Measurements from ENCODE around the gene MYH6. TPM values are rescaled to one million over a fixed set of nuclear protein-coding genes. Genes with fewer than 3 reads are reported as not detected.

Gene MYH6
- total RNA-seq, 1 donor from 2014 or later, result 1.2 TPM

GRCh38 chr14:23379366-23380196 lies 28.5 kb downstream of the MYH6 start:
- intact Hi-C loops (cut with micrococcal nuclease), result loop anchor here (1.0 kb wide), 3 partner anchors 51 to 259 kb away; no protein-coding TSS in a partner anchor

- intact Hi-C loops (cut with micrococcal nuclease), result no loop called here
These were observed 29.4 kb downstream of the MYH6 start for GRCh38 chr14:23378612-23379220.

- intact Hi-C loops (cut with micrococcal nuclease), result no loop called here
These were observed 30.2 kb downstream of the MYH6 start for GRCh38 chr14:23377573-23378563.

- intact Hi-C loops (cut with micrococcal nuclease), result no loop called here
These were observed 30.9 kb downstream of the MYH6 start for GRCh38 chr14:23377198-23377550.

GRCh38 chr14:23376482-23377197 lies 31.4 kb downstream of the MYH6 start, which contains the start of gene CMTM5:
TSS of gene CMTM5 (plus strand) at chr14:23377046. CDS start at chr14:23377252, 206 bp downstream.
- intact Hi-C loops (cut with micrococcal nuclease), result no loop called here

GRCh38 chr14:23375527-23376251 lies 32.4 kb downstream of the MYH6 start:
- intact Hi-C loops (cut with micrococcal nuclease), result no loop called here

GRCh38 chr14:23373041-23373440 lies 35.0 kb downstream of the MYH6 start:
- intact Hi-C loops (cut with micrococcal nuclease), result no loop called here

GRCh38 chr14:23372509-23372908 lies 35.6 kb downstream of the MYH6 start, which contains the start of gene IL25:
TSS of gene IL25 (plus strand) at chr14:23372809.
- intact Hi-C loops (cut with micrococcal nuclease), result no loop called here

GRCh38 chr14:23371865-23372264 lies 36.2 kb downstream of the MYH6 start:
- intact Hi-C loops (cut with micrococcal nuclease), result no loop called here

GRCh38 chr14:23370221-23370620 lies 37.9 kb downstream of the MYH6 start:
- intact Hi-C loops (cut with micrococcal nuclease), result no loop called here

GRCh38 chr14:23366426-23366921 lies 41.6 kb downstream of the MYH6 start:
- intact Hi-C loops (cut with micrococcal nuclease), result no loop called here

GRCh38 chr14:23365732-23366425 lies 42.2 kb downstream of the MYH6 start:
- intact Hi-C loops (cut with micrococcal nuclease), result no loop called here

- intact Hi-C loops (cut with micrococcal nuclease), result no loop called here
These were observed 42.9 kb downstream of the MYH6 start, which contains the start of gene EFS for GRCh38 chr14:23365036-23365731. TSS of gene EFS (minus strand) at chr14:23365172. CDS start at chr14:23365025, 147 bp downstream.

GRCh38 chr14:23364164-23365035 lies 43.7 kb downstream of the MYH6 start:
- intact Hi-C loops (cut with micrococcal nuclease), result no loop called here

GRCh38 chr14:23362200-23362599 lies 45.9 kb downstream of the MYH6 start:
- intact Hi-C loops (cut with micrococcal nuclease), result no loop called here

GRCh38 chr14:23361763-23362162 lies 46.3 kb downstream of the MYH6 start:
- intact Hi-C loops (cut with micrococcal nuclease), result no loop called here

GRCh38 chr14:23361320-23361719 lies 46.8 kb downstream of the MYH6 start:
- intact Hi-C loops (cut with micrococcal nuclease), result no loop called here

- intact Hi-C loops (cut with micrococcal nuclease), result no loop called here
These were observed 47.6 kb downstream of the MYH6 start for GRCh38 chr14:23360496-23360895.
